ENCODE data around the gene OGFOD3. TPM values are rescaled to one million over a fixed set of nuclear protein-coding genes. Genes with fewer than 3 reads are reported as not detected.

OGFOD3 gene
- total and polyA plus RNA-seq, 9 of the 15 experiments (the other 6 are each of a cell fraction or from before 2014, with no cell fraction given) = 0.69 to 44.7 (median 18.9) TPM

GRCh38 chr17:82357394-82357793, 61.0 kb downstream of the OGFOD3 start:
- POLR2A ChIA-PET = interaction anchor here (0.5 to 3.9 kb wide), 7 partner anchors 9 to 748 kb away, joined by 3 to 27 read pairs (median 3); no protein-coding TSS in a partner anchor
- FAIRE-seq (no peak), ATAC-seq (no peak), DNase-seq (ENCODE audit: extremely low read depth in 1 of 4, low spot score in 3 of 4) (no peak)
- H3K4me1 ChIP-seq (replicated peaks in 1 of 2; ENCODE audit: control insufficient read depth in 2 of 2, insufficient read depth in 2 of 2, low read length in 2 of 2) = peaks cover 7 to 29% of the 10 kb centered on the region in 2 experiments; a peak in 4 of 5 replicates
- in situ Hi-C loops (cut with MboI) (no loop called here), intact Hi-C loops (cut with micrococcal nuclease) (loop anchor here (10.0 kb wide), 1 partner anchor 137 kb away; no protein-coding TSS in a partner anchor)
- no TSS peak for BruUV-seq (replicated peaks)
- H4K20me1 ChIP-seq (replicated peaks; ENCODE audit: control insufficient read depth, insufficient read depth, low read length) = no peaks in the 10 kb centered on the region
- no peak overlapping the region for H3K4me3 ChIP-seq
- no peaks in the 10 kb centered on the region for H3K36me3 ChIP-seq (ENCODE audit: control insufficient read depth, insufficient read depth, low read length)
- no peak overlapping the region for H3K4me2 ChIP-seq (ENCODE audit: insufficient read depth, low read length)
- 41% methylated on average over 2 of the region's 2 CpGs for WGBS (ENCODE audit: insufficient coverage, low coverage, missing lambda C conversion rate)
- H3K9me1 ChIP-seq (ENCODE audit: control insufficient read depth, insufficient read depth, low read length) = no peaks in the 10 kb centered on the region
- no peaks in the 10 kb centered on the region for H3K27me3 ChIP-seq (ENCODE audit: control insufficient read depth in 2 of 2, insufficient read depth in 2 of 2, low read length in 2 of 2)
- no peaks in the 10 kb centered on the region for H3K9me3 ChIP-seq (replicated peaks; ENCODE audit: control insufficient read depth, insufficient read depth, low read depth, low read length)
- H2AFZ ChIP-seq (ENCODE audit: low read depth, low read length) = no peak overlapping the region
- no peak overlapping the region for H3K27ac ChIP-seq (ENCODE audit: extremely low read depth, low read depth, low read length)
- no peaks in the 10 kb centered on the region for H3K79me2 ChIP-seq (ENCODE audit: control insufficient read depth, insufficient read depth, low read length)
- CTCF ChIA-PET (ENCODE audit: low intra/inter-chr PET ratio) = no interaction called here
- peak overlapping the region in 1 of 2 experiments; percentile 79; a peak in 1 of 4 replicates for H3K9ac ChIP-seq (ENCODE audit: insufficient read depth in 1 of 2, low read depth in 2 of 2, low read length in 2 of 2)
- TF ChIP-seq SIX5 (IDR thresholded peaks at IDR 0.05; ENCODE audit: borderline replicate concordance in 1 of 2, insufficient read depth in 1 of 2, low read depth in 1 of 2, low read length in 2 of 2) = no peak
- no peak for TF ChIP-seq TFE3 (CRISPR knock-in tag; IDR thresholded peaks at IDR 0.05)
- no peak for TF ChIP-seq SMARCB1 (IDR thresholded peaks at IDR 0.05; ENCODE audit: insufficient read length, low read depth)
- no peak for TF ChIP-seq PCBP1 (IDR thresholded peaks at IDR 0.05; ENCODE audit: low read depth, low read length, poor library complexity, severe bottlenecking)
- TF ChIP-seq NCOA1 (IDR thresholded peaks at IDR 0.05; ENCODE audit: low read depth) = no peak
- TF ChIP-seq PML (IDR thresholded peaks at IDR 0.05; ENCODE audit: low read length) = no peak
- TF ChIP-seq HES1 (IDR thresholded peaks at IDR 0.05; ENCODE audit: low read depth) = no peak
- TF ChIP-seq KLF10 (CRISPR knock-in tag; IDR thresholded peaks at IDR 0.05) = no peak
